Neural progenitor cell (in vitro differentiated cells): Measurements from ENCODE around the gene RNF157. TPM values are rescaled to one million over a fixed set of nuclear protein-coding genes. Genes with fewer than 3 reads are reported as not detected.
A peak's percentile ranks its signal among the peaks of the same experiment; 100 is the strongest.

ENCODE experiments used
- DNase-seq: peaks from one replicate; pipeline ENCODE4 v3.0.0-alpha.2; 2016; ENCODE audit warnings: low spot score
- H2AFZ ChIP-seq: fragments of 200-600 bp; sonication (generic); replicated peaks from 2 replicates; pipeline ENCODE4 v1.6.1; 2016; ENCODE audit warnings: antibody characterized with exemption
- H3F3A ChIP-seq: fragments of 200-600 bp; sonication (generic); 2 replicates; pipeline ENCODE4 v1.6.1; 2016; ENCODE audit warnings: antibody characterized with exemption, low read depth
- H3K27ac ChIP-seq: fragments of 200-600 bp; sonication (generic); 2 replicates; pipeline ENCODE4 v1.5.1; 2016; ENCODE audit warnings: mild to moderate bottlenecking
- H3K27me3 ChIP-seq: fragments of 200-600 bp; sonication (generic); 2 replicates; pipeline ENCODE4 v1.6.1; 2016; ENCODE audit warnings: mild to moderate bottlenecking, moderate library complexity
- H3K36me3 ChIP-seq: fragments of 200-600 bp; sonication (generic); 2 replicates; pipeline ENCODE4 v1.5.1; 2016
- H3K4me1 ChIP-seq: fragments of 200-600 bp; sonication (generic); 2 replicates; pipeline ENCODE4 v1.6.1; 2016; ENCODE audit warnings: mixed run types
- H3K4me2 ChIP-seq: fragments of 200-600 bp; sonication (generic); 2 replicates; pipeline ENCODE4 v1.6.1; 2016
- H3K4me3 ChIP-seq: fragments of 200-600 bp; sonication (generic); 2 replicates; pipeline ENCODE4 v1.5.1; 2016
- H3K79me2 ChIP-seq: fragments of 200-600 bp; sonication (generic); 2 replicates; pipeline ENCODE4 v1.6.1; 2016; ENCODE audit warnings: low read depth
- H3K9ac ChIP-seq: fragments of 200-600 bp; sonication (generic); 2 replicates; pipeline ENCODE4 v1.6.1; 2016
- H3K9me3 ChIP-seq: fragments of 200-600 bp; sonication (generic); 2 replicates; pipeline ENCODE4 v1.5.1; 2016; ENCODE audit warnings: low read depth
- H4K20me1 ChIP-seq: fragments of 200-600 bp; sonication (generic); 2 replicates; pipeline ENCODE4 v1.6.1; 2016; ENCODE audit warnings: low read depth
- H3K27ac Mint-ChIP-seq: 3 replicates; pipeline ENCODE4 v1.8.0; 2021; ENCODE audit warnings: mixed read lengths
- H3K27me3 Mint-ChIP-seq: 2 replicates; pipeline ENCODE4 v1.8.0; 2022; ENCODE audit warnings: low read depth, mild to moderate bottlenecking, inconsistent platforms, moderate library complexity, mixed read lengths; ENCODE audit not compliant: insufficient read depth
- H3K36me3 Mint-ChIP-seq: 3 replicates; pipeline ENCODE4 v1.8.0; 2021; ENCODE audit warnings: mixed read lengths
- H3K4me1 Mint-ChIP-seq: 3 replicates; pipeline ENCODE4 v1.8.0; 2021; ENCODE audit warnings: mixed read lengths
- H3K4me3 Mint-ChIP-seq: 3 replicates; pipeline ENCODE4 v1.8.0; 2021; ENCODE audit warnings: mild to moderate bottlenecking, moderate library complexity, mixed read lengths
- H3K9me3 Mint-ChIP-seq: 3 replicates; pipeline ENCODE4 v1.8.0; 2020; ENCODE audit warnings: mixed read lengths
- CTCF ChIP-seq: fragments of 200-600 bp; sonication (generic); IDR thresholded peaks from 2 replicates; pipeline ENCODE4 v1.5.1; 2017; ENCODE audit warnings: antibody characterized with exemption, mild to moderate bottlenecking
- EZH2 ChIP-seq: fragments of 200-600 bp; sonication (generic); IDR thresholded peaks from 2 replicates; pipeline ENCODE4 v1.6.1; 2017; ENCODE audit warnings: antibody characterized with exemption, mild to moderate bottlenecking, moderate library complexity
- EZH2phosphoT487 ChIP-seq: fragments of 200-600 bp; sonication (generic); IDR thresholded peaks from 2 replicates; pipeline ENCODE4 v1.6.1; 2017; ENCODE audit warnings: antibody characterized with exemption
- total RNA-seq: library from RNA; depleted of rRNA; stranded (reverse); fragments of >200 nt; gene quantifications from 2 replicates; pipeline ENCODE4 v1.2.3, GENCODE V29; 2015; ENCODE audit warnings: low replicate concordance

The RNF157 gene
- total RNA-seq, 1 donor from 2014 or later = 21.0 TPM

DNA sequence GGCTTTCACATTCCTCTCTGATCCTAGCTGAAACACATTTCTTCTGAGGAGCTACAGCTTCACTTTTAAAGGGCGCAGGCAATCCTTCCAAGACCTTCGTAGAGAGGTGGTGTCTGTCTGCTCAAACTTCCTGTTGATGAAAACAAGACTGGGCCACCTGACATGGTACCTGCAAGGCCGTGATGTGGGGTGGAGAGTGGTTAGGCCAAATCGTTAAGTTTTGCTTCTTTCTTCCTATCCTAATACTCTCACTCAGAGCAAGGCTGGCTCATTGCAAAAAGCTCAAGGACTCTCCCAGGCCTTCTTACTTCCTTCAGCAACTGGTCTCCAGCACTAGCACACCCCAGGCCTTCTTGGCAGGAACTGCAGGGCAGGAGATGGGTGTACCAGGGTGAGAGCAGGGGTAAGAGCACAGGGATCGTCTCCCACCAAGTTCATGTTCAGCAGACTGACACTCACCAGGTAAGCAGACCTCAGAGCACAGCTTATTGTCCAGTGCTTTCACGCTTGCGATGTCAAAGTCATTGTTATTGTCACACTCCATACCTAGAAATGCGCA, 88.3 kb downstream of the RNF157 start:
- Histone ChIP-seq H3K36me3 (no peaks in the 10 kb centered on the region), H3F3A (no peaks in the 10 kb centered on the region), H3K4me2 (no peak overlapping the region), H3K4me1 (peaks cover 22% of the 10 kb centered on the region), H3K4me3 (no peak overlapping the region), H2AFZ (no peak overlapping the region), H3K27ac (no peak overlapping the region), H3K79me2 (no peaks in the 10 kb centered on the region), H4K20me1 (no peaks in the 10 kb centered on the region), H3K9me3 (no peaks in the 10 kb centered on the region), H3K27me3 (no peaks in the 10 kb centered on the region), H3K9ac (no peak overlapping the region)
- H3K27ac Mint-ChIP-seq = no peak overlapping the region
- H3K36me3 Mint-ChIP-seq = peaks cover 7% of the 10 kb centered on the region
- H3K27me3 Mint-ChIP-seq = peaks cover 5% of the 10 kb centered on the region
- no peak overlapping the region for H3K4me3 Mint-ChIP-seq
- no peak for DNase-seq
- no peaks in the 10 kb centered on the region for H3K9me3 Mint-ChIP-seq
- TF ChIP-seq EZH2 = no peak
- no peak for TF ChIP-seq EZH2phosphoT487
- no peak for TF ChIP-seq CTCF
- H3K4me1 Mint-ChIP-seq = peaks cover 11% of the 10 kb centered on the region

DNA sequence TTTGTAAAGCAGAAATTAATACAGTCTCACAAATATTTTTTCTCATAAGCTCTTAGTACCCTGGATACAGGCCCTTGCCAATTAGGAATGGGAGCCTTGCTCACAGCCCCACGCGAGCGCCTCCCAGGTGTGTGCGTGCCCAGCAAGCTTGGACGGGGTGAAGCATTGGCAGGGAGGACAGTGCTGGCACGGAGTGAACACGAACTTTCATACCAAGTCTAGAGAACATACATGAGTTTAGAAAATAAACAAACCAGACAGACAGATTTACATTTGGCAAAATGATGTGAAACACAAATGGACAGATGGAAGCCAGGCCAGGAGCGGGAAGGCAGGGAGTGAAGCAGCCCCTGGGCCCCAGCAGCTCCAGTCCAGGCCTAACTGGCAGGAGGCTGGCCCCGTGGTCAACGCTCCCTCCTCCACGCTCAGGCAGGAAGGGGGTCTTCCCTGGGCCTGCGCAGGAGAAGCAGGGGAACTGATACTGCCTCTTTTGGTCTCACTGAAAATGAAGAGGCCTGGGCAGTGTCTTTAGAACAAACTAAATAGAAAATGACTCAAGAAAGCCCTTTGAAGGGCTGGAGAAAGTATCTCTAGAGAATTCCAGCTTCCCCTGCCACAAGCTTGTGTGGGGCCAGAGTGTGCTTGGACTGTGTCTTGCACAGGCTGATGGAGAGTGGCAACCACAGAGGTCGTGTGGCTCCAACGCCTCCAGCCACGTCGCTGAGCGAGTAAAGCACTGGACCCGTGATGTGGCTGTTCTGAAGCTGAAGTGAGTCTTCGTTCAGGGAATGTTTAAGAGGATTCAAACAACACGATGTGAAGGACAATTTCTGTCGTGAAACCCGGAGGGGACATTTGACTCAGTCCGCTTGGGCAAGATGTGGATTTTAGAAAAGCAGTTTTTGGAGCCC, 89.3 kb downstream of the RNF157 start:
- Histone ChIP-seq H3K27ac (no peak overlapping the region), H3K4me1 (peaks cover 14% of the 10 kb centered on the region), H3K9ac (no peak overlapping the region), H4K20me1 (no peaks in the 10 kb centered on the region), H3K27me3 (no peaks in the 10 kb centered on the region), H3K36me3 (no peaks in the 10 kb centered on the region), H3K4me2 (no peak overlapping the region), H3K79me2 (no peaks in the 10 kb centered on the region), H3K4me3 (no peak overlapping the region), H3K9me3 (no peaks in the 10 kb centered on the region), H2AFZ (no peak overlapping the region), H3F3A (no peaks in the 10 kb centered on the region)
- Mint-ChIP-seq H3K4me1 (peaks cover 7% of the 10 kb centered on the region), H3K27ac (peak overlapping the region; percentile 18), H3K4me3 (no peak overlapping the region), H3K36me3 (peaks cover 4% of the 10 kb centered on the region), H3K9me3 (no peaks in the 10 kb centered on the region), H3K27me3 (peaks cover 5% of the 10 kb centered on the region)
- TF ChIP-seq CTCF = no peak
- TF ChIP-seq EZH2phosphoT487 = no peak
- TF ChIP-seq EZH2 = no peak
- no peak for DNase-seq

DNA sequence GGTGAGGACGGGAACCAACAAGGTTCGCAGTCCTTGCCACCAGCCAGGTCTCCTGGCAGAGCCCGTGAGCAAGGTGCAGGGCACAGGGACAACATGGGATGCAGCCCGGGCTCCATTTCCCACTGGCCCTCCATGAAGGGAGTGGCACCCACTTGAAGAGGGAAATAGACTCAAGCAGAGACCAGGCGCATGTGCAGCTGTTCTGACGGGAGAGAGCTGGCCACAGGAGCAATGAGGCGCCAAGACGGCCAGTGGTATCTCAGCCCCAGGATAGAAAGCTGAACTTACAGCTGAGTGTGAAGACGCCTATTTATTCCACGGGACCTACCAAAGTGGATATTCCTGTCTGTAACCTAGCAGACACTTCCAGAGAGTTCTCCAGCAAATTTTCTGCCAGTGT, 91.1 kb downstream of the RNF157 start:
- Histone ChIP-seq H3K4me3 (no peak overlapping the region), H3K4me2 (no peak overlapping the region), H3K4me1 (peaks cover 14% of the 10 kb centered on the region), H3K27me3 (peaks cover 4% of the 10 kb centered on the region), H3F3A (no peaks in the 10 kb centered on the region), H4K20me1 (no peaks in the 10 kb centered on the region), H2AFZ (no peak overlapping the region), H3K9me3 (no peaks in the 10 kb centered on the region), H3K27ac (no peak overlapping the region), H3K36me3 (no peaks in the 10 kb centered on the region), H3K79me2 (no peaks in the 10 kb centered on the region), H3K9ac (no peak overlapping the region)
- Mint-ChIP-seq H3K4me1 (peaks cover 17% of the 10 kb centered on the region), H3K36me3 (peaks cover 7% of the 10 kb centered on the region), H3K27ac (no peak overlapping the region), H3K4me3 (no peak overlapping the region), H3K9me3 (no peaks in the 10 kb centered on the region), H3K27me3 (peaks cover 5% of the 10 kb centered on the region)
- DNase-seq = no peak
- no peak for TF ChIP-seq CTCF
- no peak for TF ChIP-seq EZH2
